Lung (tissue), 12 donors: ENCODE measurements around the gene SELENOS. TPM values are rescaled to one million over a fixed set of nuclear protein-coding genes. Genes with fewer than 3 reads are reported as not detected.
"Not testable (repeated sequence)": the region's sequence is repeated elsewhere in the genome, so short reads cannot be mapped to it uniquely, and the experiment has no call there.

Experiments
- ATAC-seq: fragments of 200-7000 bp; cut with Tn5 transposase; one replicate; pipeline ENCODE4 v1.9.1; 2020; ENCODE audit warnings: moderate number of reproducible peaks; ENCODE audit not compliant: insufficient read depth, low FRiP score
- DNase-seq, 3 donors: peaks; one replicate each; pipeline ENCODE4 v3.0.0-alpha.2; 2013 to 2017
- H3K27ac ChIP-seq, 2 donors: one replicate each; pipeline ENCODE4 v1.5.1; 2013; ENCODE audit warnings: mild to moderate bottlenecking in 2 of 2, moderate library complexity in 2 of 2, control low read depth in 1 of 2, inconsistent platforms in 1 of 2, low read depth in 1 of 2, low read length in 1 of 2
- H3K27me3 ChIP-seq, 3 donors: one replicate each; pipeline ENCODE4 v1.5.1; 2013; ENCODE audit warnings: low read length in 2 of 3; ENCODE audit not compliant: control insufficient read depth in 3 of 3, insufficient read depth in 3 of 3
- H3K36me3 ChIP-seq, 4 donors: one replicate each; pipeline ENCODE4 v1.5.1; 2013; ENCODE audit warnings: low read length in 4 of 4, mild to moderate bottlenecking in 1 of 4, moderate library complexity in 1 of 4; ENCODE audit not compliant: control insufficient read depth in 4 of 4, insufficient read depth in 4 of 4
- H3K4me1 ChIP-seq, 5 donors: one replicate each; pipeline ENCODE4 v1.5.1; 2013; ENCODE audit warnings: low read length in 5 of 5, mild to moderate bottlenecking in 2 of 5, moderate library complexity in 1 of 5; ENCODE audit not compliant: control insufficient read depth in 5 of 5, insufficient read depth in 5 of 5
- H3K4me3 ChIP-seq: one replicate; pipeline ENCODE4 v1.5.1; 2013; ENCODE audit warnings: mild to moderate bottlenecking, control low read depth, moderate library complexity
- H3K9ac ChIP-seq, 2 donors: one replicate each; pipeline ENCODE4 v1.5.1; 2013; ENCODE audit warnings: low read length in 2 of 2, control low read depth in 1 of 2; ENCODE audit not compliant: insufficient read depth in 1 of 2
- H3K9me3 ChIP-seq, 4 donors: one replicate each; pipeline ENCODE4 v1.5.1; 2013; ENCODE audit warnings: low read length in 3 of 4, mild to moderate bottlenecking in 1 of 4, moderate library complexity in 1 of 4; ENCODE audit not compliant: control insufficient read depth in 4 of 4, insufficient read depth in 3 of 4
- CTCF ChIP-seq: IDR thresholded peaks from 2 replicates; pipeline ENCODE4 v1.5.1; 2012; ENCODE audit warnings: mild to moderate bottlenecking; ENCODE audit errors: control extremely low read depth, extremely low read depth
- WGBS, 2 donors: extraction: QIAGEN DNeasy Blood & Tissue Kit; methylation state at CpG; one replicate each; pipeline ENCODE4 v1.1.7; 2013; 5-methylcytosine and 5-hydroxymethylcytosine counted together
- polyA plus RNA-seq, 2 donors: library from polyadenylated mRNA; stranded (reverse); fragments of 200-250 nt; gene quantifications; one replicate each; pipeline ENCODE4 v1.2.1, GENCODE V29; 2013
- total RNA-seq, 2 donors: library from RNA; depleted of rRNA in 1 of 2; stranded (reverse); fragments of >200 nt in 1 of 2; gene quantifications; one replicate each; pipeline ENCODE4 v1.2.1, GENCODE V29; 2014 to 2021
- donor health status: control.
- donor health status: control.
- donor health status: Bipolar disorder and iron deficiency.
- donor health status: healthy.
- donor health status: DM: yes; HTN: yes; CAD: no.

Gene SELENOS
- total and polyA plus RNA-seq, 4 donors = 41.7 to 158 (median 81.9) TPM

GRCh38 chr15:101294731-101295606 is 17.7 kb upstream of the SELENOS start, which contains the start of gene SNRPA1:
Gene SNRPA1, minus strand, starts transcription at chr15:101295248. Its CDS starts 70 bp downstream, at chr15:101295178.
- Histone ChIP-seq H3K4me1 (peaks cover 1 to 21% (median 8%) of the 10 kb centered on the region in 5 donors), H3K9ac (peak within 1 kb of the TSS; percentile 80 to 87), H3K27ac (peak within 1 kb of the TSS; percentile 90 to 96), H3K9me3 (no peaks in the 10 kb centered on the region), H3K4me3 (peak within 1 kb of the TSS; percentile 90), H3K27me3 (no peaks in the 10 kb centered on the region), H3K36me3 (peaks cover 0 to 16% (median 2%) of the 10 kb centered on the region in 4 donors)
- DNase-seq = peak; percentile 97 to 99 (median 98)
- WGBS, 2 donors = 0% methylated on average over 77 to 87 of the region's 87 CpGs
- peak; percentile 94 for ATAC-seq
- TF ChIP-seq CTCF = no peak

- ATAC-seq = no peak
- WGBS, 2 donors = 70 to 75% methylated on average over 10 of the region's 10 CpGs
Measured at GRCh38 chr15:101293122-101293521, 15.8 kb upstream of the SELENOS start.

GRCh38 chr15:101288905-101289513 is 11.7 kb upstream of the SELENOS start:
- DNase-seq (peak in 2 of 3 donors; percentile 49 to 56), ATAC-seq (no peak)
- H3K9ac ChIP-seq = no peak overlapping the region
- 81 to 82% methylated on average over 8 of the region's 8 CpGs for WGBS, 2 donors
- H3K9me3 ChIP-seq = no peaks in the 10 kb centered on the region
- no peaks in the 10 kb centered on the region for H3K27me3 ChIP-seq
- H3K4me3 ChIP-seq = no peak overlapping the region
- peaks cover 13 to 51% (median 27%) of the 10 kb centered on the region in 4 donors for H3K36me3 ChIP-seq
- peak; percentile 25 for TF ChIP-seq CTCF
- peaks cover 1 to 9% (median 8%) of the 10 kb centered on the region in 5 donors for H3K4me1 ChIP-seq
- no peak overlapping the region for H3K27ac ChIP-seq

More at GRCh38 chr15:101293122-101293521, 15.8 kb upstream of the SELENOS start:
- Histone ChIP-seq H3K4me3 (no peak overlapping the region), H3K36me3 (peaks cover 2 to 22% (median 5%) of the 10 kb centered on the region in 4 donors), H3K9ac (peak overlapping the region in 1 of 2 donors; percentile 80), H3K27me3 (no peaks in the 10 kb centered on the region), H3K27ac (no peak overlapping the region), H3K9me3 (no peaks in the 10 kb centered on the region), H3K4me1 (peaks cover 1 to 21% (median 8%) of the 10 kb centered on the region in 5 donors)
- DNase-seq = no peak
- no peak for TF ChIP-seq CTCF

GRCh38 chr15:101287342-101287741 is 10.1 kb upstream of the SELENOS start:
- H3K4me3 ChIP-seq, H3K27me3 ChIP-seq, H3K27ac ChIP-seq, DNase-seq, H3K9ac ChIP-seq, ATAC-seq, H3K9me3 ChIP-seq, H3K4me1 ChIP-seq: not testable (repeated sequence)
- 96% methylated on average over 6 of the region's 6 CpGs for WGBS, 2 donors
- H3K36me3 ChIP-seq = peaks cover 23 to 55% (median 37%) of the 10 kb centered on the region in 4 donors
